ENCODE results near the gene SLC12A9.

DNA sequence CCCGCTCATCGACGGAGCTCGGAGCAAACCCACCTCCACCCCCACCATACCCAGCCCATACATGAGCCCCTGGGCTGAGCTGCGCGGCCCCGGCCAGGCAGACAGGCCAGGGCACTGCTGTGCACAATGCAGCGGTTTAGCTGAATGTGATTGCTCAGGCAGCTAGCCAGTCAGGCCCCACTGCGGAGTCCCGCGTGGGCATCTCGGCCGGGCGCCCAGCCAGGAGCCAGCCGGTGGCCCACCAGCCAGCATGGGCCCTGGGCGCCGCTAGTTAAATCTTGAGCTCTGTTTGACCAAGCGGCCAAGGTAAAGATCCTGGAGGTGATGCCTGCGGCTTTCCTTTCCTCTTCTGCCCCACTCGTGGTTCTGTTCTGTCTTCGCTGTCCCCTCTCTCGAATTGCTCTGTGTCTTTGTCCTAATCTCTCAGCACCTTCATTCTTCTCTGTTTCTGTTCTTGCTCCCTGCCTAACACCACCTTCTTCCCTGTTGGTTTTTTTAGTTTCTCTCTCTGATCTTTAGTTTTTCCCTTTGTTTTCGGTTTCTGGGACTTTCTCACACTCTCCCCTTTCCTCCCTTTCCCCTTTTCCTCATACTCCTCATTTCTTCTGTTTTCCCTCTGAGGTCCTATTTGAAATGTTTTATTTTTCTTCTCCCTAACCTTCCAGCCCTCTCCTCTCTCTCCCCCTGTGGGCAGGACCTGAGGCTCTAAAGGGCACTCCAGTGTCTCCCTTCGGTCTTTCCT lies 30.4 kb downstream of the SLC12A9 start:
- TF ChIP-seq, protein P1, sequence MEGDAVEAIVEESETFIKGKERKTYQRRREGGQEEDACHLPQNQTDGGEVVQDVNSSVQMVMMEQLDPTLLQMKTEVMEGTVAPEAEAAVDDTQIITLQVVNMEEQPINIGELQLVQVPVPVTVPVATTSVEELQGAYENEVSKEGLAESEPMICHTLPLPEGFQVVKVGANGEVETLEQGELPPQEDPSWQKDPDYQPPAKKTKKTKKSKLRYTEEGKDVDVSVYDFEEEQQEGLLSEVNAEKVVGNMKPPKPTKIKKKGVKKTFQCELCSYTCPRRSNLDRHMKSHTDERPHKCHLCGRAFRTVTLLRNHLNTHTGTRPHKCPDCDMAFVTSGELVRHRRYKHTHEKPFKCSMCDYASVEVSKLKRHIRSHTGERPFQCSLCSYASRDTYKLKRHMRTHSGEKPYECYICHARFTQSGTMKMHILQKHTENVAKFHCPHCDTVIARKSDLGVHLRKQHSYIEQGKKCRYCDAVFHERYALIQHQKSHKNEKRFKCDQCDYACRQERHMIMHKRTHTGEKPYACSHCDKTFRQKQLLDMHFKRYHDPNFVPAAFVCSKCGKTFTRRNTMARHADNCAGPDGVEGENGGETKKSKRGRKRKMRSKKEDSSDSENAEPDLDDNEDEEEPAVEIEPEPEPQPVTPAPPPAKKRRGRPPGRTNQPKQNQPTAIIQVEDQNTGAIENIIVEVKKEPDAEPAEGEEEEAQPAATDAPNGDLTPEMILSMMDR (conservative IDR thresholded peaks at IDR 0.05; ENCODE audit: low read length): no peak
- TF ChIP-seq EZH2phosphoT487 (IDR thresholded peaks at IDR 0.05; ENCODE audit: borderline replicate concordance): no peak

Measured in Loucy (cell line).